Measurements from ENCODE around the gene FSHR. TPM values are rescaled to one million over a fixed set of nuclear protein-coding genes. Genes with fewer than 3 reads are reported as not detected.

Gene FSHR
- total RNA-seq, 4 donors from 2014 or later, result not detected

DNA sequence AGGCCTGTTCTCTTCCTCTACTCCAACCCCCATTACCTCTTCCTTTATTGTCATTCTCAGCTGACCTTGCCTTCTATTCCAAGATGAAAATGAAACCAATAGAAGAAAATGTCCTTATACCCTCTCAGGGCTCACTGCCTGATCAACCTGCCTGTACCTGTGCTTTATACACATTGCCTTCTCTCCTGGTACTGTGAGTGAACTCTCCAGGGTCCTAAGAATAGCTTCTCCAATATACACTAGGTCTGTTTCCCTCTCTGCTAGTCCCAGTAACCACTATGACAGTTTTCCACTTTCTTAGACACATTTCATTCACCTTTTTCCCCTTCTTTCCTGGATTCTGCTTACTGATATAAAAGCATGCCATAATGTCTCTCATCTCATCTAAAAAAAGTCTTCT lies 85.7 kb downstream of the FSHR start:
- TF ChIP-seq EP300 (IDR thresholded peaks at IDR 0.05) (no peak), POLR2A (IDR thresholded peaks at IDR 0.05) (no peak), POLR2AphosphoS5 (IDR thresholded peaks at IDR 0.05) (no peak)
- TF ChIP-seq, protein P1, sequence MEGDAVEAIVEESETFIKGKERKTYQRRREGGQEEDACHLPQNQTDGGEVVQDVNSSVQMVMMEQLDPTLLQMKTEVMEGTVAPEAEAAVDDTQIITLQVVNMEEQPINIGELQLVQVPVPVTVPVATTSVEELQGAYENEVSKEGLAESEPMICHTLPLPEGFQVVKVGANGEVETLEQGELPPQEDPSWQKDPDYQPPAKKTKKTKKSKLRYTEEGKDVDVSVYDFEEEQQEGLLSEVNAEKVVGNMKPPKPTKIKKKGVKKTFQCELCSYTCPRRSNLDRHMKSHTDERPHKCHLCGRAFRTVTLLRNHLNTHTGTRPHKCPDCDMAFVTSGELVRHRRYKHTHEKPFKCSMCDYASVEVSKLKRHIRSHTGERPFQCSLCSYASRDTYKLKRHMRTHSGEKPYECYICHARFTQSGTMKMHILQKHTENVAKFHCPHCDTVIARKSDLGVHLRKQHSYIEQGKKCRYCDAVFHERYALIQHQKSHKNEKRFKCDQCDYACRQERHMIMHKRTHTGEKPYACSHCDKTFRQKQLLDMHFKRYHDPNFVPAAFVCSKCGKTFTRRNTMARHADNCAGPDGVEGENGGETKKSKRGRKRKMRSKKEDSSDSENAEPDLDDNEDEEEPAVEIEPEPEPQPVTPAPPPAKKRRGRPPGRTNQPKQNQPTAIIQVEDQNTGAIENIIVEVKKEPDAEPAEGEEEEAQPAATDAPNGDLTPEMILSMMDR (IDR thresholded peaks at IDR 0.05), result no peak
- H3K27me3 ChIP-seq, result no peaks in the 10 kb centered on the region
- no peaks in the 10 kb centered on the region for H3K9me3 ChIP-seq
- no peaks in the 10 kb centered on the region for H3K36me3 ChIP-seq
- no peak overlapping the region for H3K27ac ChIP-seq
- no peak for DNase-seq (ENCODE audit: low spot score in 2 of 2)
- H3K4me3 ChIP-seq, result no peak overlapping the region
- no peaks in the 10 kb centered on the region for H3K4me1 ChIP-seq

DNA sequence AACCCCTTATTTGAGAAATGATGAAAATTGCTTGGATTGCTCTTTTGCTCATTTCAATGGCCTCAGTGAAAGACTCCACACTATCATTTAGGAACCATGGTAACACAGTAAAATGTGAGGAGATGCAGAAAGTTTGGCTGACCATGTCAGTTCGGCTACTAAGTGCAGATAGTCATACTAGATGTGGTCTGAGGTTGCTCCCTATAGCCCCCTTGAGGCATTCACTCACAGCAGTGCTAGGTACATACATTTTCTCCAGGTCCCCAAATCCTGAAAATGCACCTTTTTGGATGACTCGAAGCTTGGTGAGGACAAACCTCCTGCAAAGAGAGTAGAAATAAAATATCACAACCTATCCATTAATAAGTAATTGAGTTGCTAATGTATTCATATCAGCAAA lies 86.3 kb downstream of the FSHR start:
- H3K36me3 ChIP-seq, result no peaks in the 10 kb centered on the region
- no peak for DNase-seq (ENCODE audit: low spot score in 2 of 2)
- H3K4me1 ChIP-seq, result no peaks in the 10 kb centered on the region
- 78% methylated on average over 2 of the region's 2 CpGs for WGBS
- H3K9me3 ChIP-seq, result no peaks in the 10 kb centered on the region
- H3K27ac ChIP-seq, result no peak overlapping the region
- H3K27me3 ChIP-seq, result no peaks in the 10 kb centered on the region
- H3K4me3 ChIP-seq, result no peak overlapping the region
- no peak for TF ChIP-seq POLR2AphosphoS5 (IDR thresholded peaks at IDR 0.05)
- TF ChIP-seq, protein P1 (IDR thresholded peaks at IDR 0.05), result no peak
- TF ChIP-seq POLR2A (IDR thresholded peaks at IDR 0.05), result no peak
- no peak for TF ChIP-seq EP300 (IDR thresholded peaks at IDR 0.05)

DNA sequence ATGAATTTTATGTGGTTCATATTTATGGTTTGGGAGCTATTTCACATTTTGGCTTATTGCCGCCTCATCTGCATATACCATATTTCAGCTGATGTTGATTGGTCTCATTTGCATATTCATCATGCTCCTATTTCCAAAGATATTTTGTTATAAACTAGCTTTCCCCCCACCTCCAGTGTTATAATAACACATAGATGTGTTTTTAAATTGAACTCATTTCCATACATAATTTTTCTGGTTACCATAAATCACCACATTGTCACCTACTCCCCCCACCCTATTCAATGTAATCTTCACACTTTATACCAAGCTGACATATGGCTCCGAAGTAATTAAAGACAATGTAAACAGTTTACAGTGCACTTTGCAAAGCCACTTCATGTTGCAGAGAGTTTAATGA lies 101.2 kb downstream of the FSHR start:
- Histone ChIP-seq H3K4me1 (no peaks in the 10 kb centered on the region), H3K36me3 (no peaks in the 10 kb centered on the region), H3K27ac (no peak overlapping the region), H3K4me3 (no peak overlapping the region), H3K27me3 (no peaks in the 10 kb centered on the region), H3K9me3 (no peaks in the 10 kb centered on the region)
- DNase-seq (ENCODE audit: low spot score in 2 of 2), result no peak
- TF ChIP-seq POLR2A (IDR thresholded peaks at IDR 0.05) (no peak), POLR2AphosphoS5 (IDR thresholded peaks at IDR 0.05) (no peak), EP300 (IDR thresholded peaks at IDR 0.05) (no peak)
- TF ChIP-seq, protein P1 (IDR thresholded peaks at IDR 0.05), result no peak
- WGBS, result 79% methylated on average over 2 of the region's 2 CpGs

DNA sequence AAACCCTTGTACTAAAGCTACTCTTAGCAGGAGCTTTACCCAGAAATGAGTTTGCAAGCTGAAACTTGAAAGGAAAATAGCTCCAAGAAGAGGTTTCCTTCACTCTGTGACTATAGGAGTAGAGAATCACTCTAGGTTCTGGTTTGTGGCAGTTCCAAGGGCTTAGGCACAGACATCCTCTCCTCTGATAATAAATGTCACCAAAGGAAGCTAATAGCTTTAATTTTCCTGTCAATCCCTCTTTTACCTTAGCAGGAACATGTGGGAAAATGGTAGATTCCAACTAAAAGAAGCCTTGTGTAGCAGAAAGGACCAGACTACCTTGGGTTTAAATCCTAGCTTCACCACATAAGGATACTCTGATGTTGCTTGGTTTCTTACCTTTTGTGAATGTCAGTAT lies 104.0 kb downstream of the FSHR start:
- H3K4me3 ChIP-seq, result no peak overlapping the region
- TF ChIP-seq POLR2A (IDR thresholded peaks at IDR 0.05), result no peak
- no peak for TF ChIP-seq EP300 (IDR thresholded peaks at IDR 0.05)
- no peak for TF ChIP-seq POLR2AphosphoS5 (IDR thresholded peaks at IDR 0.05)
- TF ChIP-seq, protein P1 (IDR thresholded peaks at IDR 0.05), result no peak
- DNase-seq (ENCODE audit: low spot score in 2 of 2), result no peak

DNA sequence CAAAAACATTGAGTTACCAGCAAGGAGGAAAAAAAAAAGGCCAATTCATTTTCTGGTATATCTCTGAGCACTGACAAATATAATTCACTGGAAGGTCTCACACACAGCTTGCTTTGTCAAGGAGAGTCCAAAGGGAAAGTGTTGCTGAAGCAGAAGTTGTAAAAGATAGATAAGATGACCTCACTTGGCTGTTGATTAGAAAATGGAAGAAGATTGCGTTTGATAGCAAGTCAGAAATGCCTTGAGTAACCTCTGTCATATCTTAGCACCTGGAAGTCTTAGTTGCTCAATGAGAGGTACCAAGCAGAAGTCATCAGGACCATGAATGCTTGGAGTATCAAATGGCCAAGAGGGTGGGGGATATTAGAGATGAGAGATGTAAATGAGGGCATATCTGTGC lies 105.2 kb downstream of the FSHR start:
- no peak overlapping the region for H3K27ac ChIP-seq
- H3K4me3 ChIP-seq, result no peak overlapping the region
- TF ChIP-seq POLR2A (IDR thresholded peaks at IDR 0.05) (no peak), POLR2AphosphoS5 (IDR thresholded peaks at IDR 0.05) (no peak), EP300 (IDR thresholded peaks at IDR 0.05) (no peak)
- TF ChIP-seq, protein P1 (IDR thresholded peaks at IDR 0.05), result no peak
- 76% methylated on average over 1 of the region's 1 CpG for WGBS
- no peaks in the 10 kb centered on the region for H3K27me3 ChIP-seq
- H3K9me3 ChIP-seq, result no peaks in the 10 kb centered on the region
- H3K36me3 ChIP-seq, result no peaks in the 10 kb centered on the region
- DNase-seq (ENCODE audit: low spot score in 2 of 2), result no peak
- H3K4me1 ChIP-seq, result no peaks in the 10 kb centered on the region

More for the DNA sequence above, 104.0 kb downstream of the FSHR start:
- Histone ChIP-seq H3K36me3 (no peaks in the 10 kb centered on the region), H3K27ac (no peak overlapping the region), H3K27me3 (no peaks in the 10 kb centered on the region), H3K4me1 (no peaks in the 10 kb centered on the region), H3K9me3 (no peaks in the 10 kb centered on the region)
